Endodermal cell (in vitro differentiated cells): ENCODE data around the gene IL21. TPM values are rescaled to one million over a fixed set of nuclear protein-coding genes. Genes with fewer than 3 reads are reported as not detected.

Experiments used
- DNase-seq: peaks from one replicate; pipeline ENCODE4 v3.0.0-alpha.2; 2017
- H3K27ac ChIP-seq: 2 replicates; pipeline ENCODE4 v1.5.1; 2013; ENCODE audit warnings: mild to moderate bottlenecking, low read depth, low read length, moderate library complexity
- H3K27me3 ChIP-seq: 2 replicates; pipeline ENCODE4 v1.6.1; 2013; ENCODE audit warnings: mild to moderate bottlenecking, low read length, moderate library complexity; ENCODE audit not compliant: insufficient read depth, control insufficient read depth, poor library complexity, severe bottlenecking
- H3K36me3 ChIP-seq: 2 replicates; pipeline ENCODE4 v1.7.0; 2013; ENCODE audit warnings: mild to moderate bottlenecking, low read length, moderate library complexity; ENCODE audit not compliant: control insufficient read depth, insufficient read depth
- H3K4me1 ChIP-seq: one replicate; pipeline ENCODE4 v1.7.0; 2013; ENCODE audit warnings: low read length; ENCODE audit not compliant: control insufficient read depth, insufficient read depth
- H3K4me3 ChIP-seq: 2 replicates; pipeline ENCODE4 v1.5.1; 2013; ENCODE audit warnings: mild to moderate bottlenecking, low read length, moderate library complexity
- H3K9ac ChIP-seq: 2 replicates; pipeline ENCODE4 v1.6.1; 2013; ENCODE audit warnings: mild to moderate bottlenecking, low read length, moderate library complexity; ENCODE audit not compliant: poor library complexity, severe bottlenecking; ENCODE audit errors: extremely low read depth
- H3K9me3 ChIP-seq: 2 replicates; pipeline ENCODE4 v1.6.1; 2013; ENCODE audit warnings: mild to moderate bottlenecking, low read length, moderate library complexity; ENCODE audit not compliant: control insufficient read depth
- H3K27ac Mint-ChIP-seq: 2 replicates; pipeline ENCODE4 v1.8.0; 2020; ENCODE audit warnings: mixed read lengths
- H3K27me3 Mint-ChIP-seq: 2 replicates; pipeline ENCODE4 v1.8.0; 2021; ENCODE audit warnings: mild to moderate bottlenecking, mixed read lengths; ENCODE audit not compliant: insufficient read depth
- H3K36me3 Mint-ChIP-seq: 2 replicates; pipeline ENCODE4 v1.8.0; 2020; ENCODE audit warnings: low read depth, mixed read lengths
- H3K4me1 Mint-ChIP-seq: 2 replicates; pipeline ENCODE4 v1.8.0; 2020; ENCODE audit warnings: mixed read lengths
- H3K4me3 Mint-ChIP-seq: 2 replicates; pipeline ENCODE4 v1.8.0; 2020; ENCODE audit warnings: mild to moderate bottlenecking, moderate library complexity, mixed read lengths
- H3K9me3 Mint-ChIP-seq: 2 replicates; pipeline ENCODE4 v1.8.0; 2020; ENCODE audit warnings: mild to moderate bottlenecking, mixed read lengths
- CTCF ChIP-seq: fragments of 200-600 bp; sonication (generic); conservative IDR thresholded peaks from 2 replicates; pipeline ENCODE4 v1.5.0; 2021; ENCODE audit warnings: antibody characterized with exemption, mild to moderate bottlenecking
- WGBS, 2 experiments: methylation state at CpG; one replicate each; pipeline versions ENCODE4 v1.1.5 to v1.1.7; 2013; ENCODE audit warnings: missing lambda C conversion rate in 2 of 2, mixed read lengths in 1 of 2; ENCODE audit not compliant: insufficient coverage in 1 of 2, insufficient read length in 1 of 2; 5-methylcytosine and 5-hydroxymethylcytosine counted together
- total RNA-seq, 2 donors: library from RNA; stranded (reverse); fragmentation: NEBNext Ultra II Directional in 1 of 2; extraction: Animal tissue kit (Norgen Biotek cat#: 25700) in 1 of 2; gene quantifications; 2 replicates in 1 of 2; 3 replicates in 1 of 2; pipeline ENCODE4 v1.2.1, GENCODE V29; 2021

IL21 gene
- total RNA-seq, 2 donors from 2014 or later = not detected

DNA sequence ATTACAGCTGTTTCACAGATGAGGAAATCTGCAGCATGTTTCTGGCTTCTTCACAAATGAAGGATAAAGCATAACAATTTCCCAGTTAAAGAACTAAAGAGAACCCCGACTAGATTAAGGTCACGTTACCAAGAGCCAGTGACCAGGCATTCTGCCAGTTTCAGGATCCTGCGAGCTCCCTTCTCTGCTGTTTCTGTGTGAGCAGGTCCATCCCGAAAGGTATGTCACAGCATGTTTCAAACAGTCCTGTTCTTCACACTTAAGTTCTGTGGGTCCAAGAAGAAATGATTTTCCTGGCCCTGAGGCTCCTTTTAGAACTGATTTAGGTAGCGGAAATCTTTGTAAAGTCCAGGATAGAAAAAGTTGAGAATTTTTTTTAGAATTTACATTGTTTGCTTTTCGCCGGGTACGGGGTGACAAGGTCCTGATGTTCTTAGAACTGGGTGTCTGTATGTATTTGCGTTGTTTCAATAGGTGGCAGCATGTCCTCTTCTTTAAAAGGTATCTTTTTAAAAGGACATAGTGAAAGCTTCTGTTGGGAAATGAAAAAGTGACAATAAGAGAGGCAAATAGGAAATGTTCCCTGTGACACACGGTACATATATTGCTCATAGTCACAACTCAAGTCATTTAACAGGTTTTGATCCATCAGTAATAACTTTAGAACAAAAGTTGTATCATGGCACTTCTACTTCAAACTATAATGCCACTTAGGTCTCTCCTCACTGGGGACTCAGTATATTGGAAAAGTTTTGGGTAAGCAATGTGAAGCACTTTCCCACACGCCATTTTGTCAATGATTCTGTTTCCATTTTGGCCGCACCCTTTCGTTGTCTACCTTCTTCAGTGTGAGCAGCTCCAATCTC, 18.4 kb downstream of the IL21 start:
- Histone ChIP-seq H3K9me3 (no peaks in the 10 kb centered on the region), H3K27ac (no peak overlapping the region), H3K27me3 (no peaks in the 10 kb centered on the region), H3K36me3 (no peaks in the 10 kb centered on the region), H3K9ac (no peak overlapping the region), H3K4me1 (no peaks in the 10 kb centered on the region), H3K4me3 (no peak overlapping the region)
- Mint-ChIP-seq H3K4me3 (no peak overlapping the region), H3K4me1 (no peaks in the 10 kb centered on the region), H3K27me3 (no peaks in the 10 kb centered on the region), H3K27ac (no peak overlapping the region), H3K36me3 (no peaks in the 10 kb centered on the region), H3K9me3 (no peaks in the 10 kb centered on the region)
- 68 to 73% methylated on average over 12 to 13 of the region's 13 CpGs for WGBS, 2 experiments
- peak; percentile 70 for TF ChIP-seq CTCF
- peak; percentile 54 for DNase-seq

GRCh38 chr4:122591196-122591595, 29.7 kb downstream of the IL21 start:
- no peaks in the 10 kb centered on the region for H3K4me1 Mint-ChIP-seq
- no peaks in the 10 kb centered on the region for H3K9me3 ChIP-seq
- no peak overlapping the region for H3K27ac ChIP-seq
- DNase-seq = no peak
- H3K36me3 ChIP-seq = no peaks in the 10 kb centered on the region
- H3K4me1 ChIP-seq = no peaks in the 10 kb centered on the region
- TF ChIP-seq CTCF = no peak
- no peaks in the 10 kb centered on the region for H3K36me3 Mint-ChIP-seq
- H3K4me3 Mint-ChIP-seq = no peak overlapping the region
- no peaks in the 10 kb centered on the region for H3K9me3 Mint-ChIP-seq
- no peak overlapping the region for H3K27ac Mint-ChIP-seq
- 84 to 90% methylated on average over 2 of the region's 2 CpGs for WGBS, 2 experiments
- no peak overlapping the region for H3K9ac ChIP-seq
- no peaks in the 10 kb centered on the region for H3K27me3 Mint-ChIP-seq
- H3K4me3 ChIP-seq = no peak overlapping the region
- no peaks in the 10 kb centered on the region for H3K27me3 ChIP-seq

GRCh38 chr4:122588453-122589238, 32.2 kb downstream of the IL21 start:
- Histone ChIP-seq H3K36me3 (no peaks in the 10 kb centered on the region), H3K9me3 (no peaks in the 10 kb centered on the region), H3K4me3 (no peak overlapping the region), H3K9ac (no peak overlapping the region), H3K27me3 (no peaks in the 10 kb centered on the region), H3K4me1 (no peaks in the 10 kb centered on the region), H3K27ac (no peak overlapping the region)
- H3K4me1 Mint-ChIP-seq = no peaks in the 10 kb centered on the region
- no peaks in the 10 kb centered on the region for H3K27me3 Mint-ChIP-seq
- no peak overlapping the region for H3K4me3 Mint-ChIP-seq
- no peak for TF ChIP-seq CTCF
- DNase-seq = no peak
- no peaks in the 10 kb centered on the region for H3K36me3 Mint-ChIP-seq
- H3K9me3 Mint-ChIP-seq = no peaks in the 10 kb centered on the region
- no peak overlapping the region for H3K27ac Mint-ChIP-seq
- 89 to 92% methylated on average over 3 to 4 of the region's 4 CpGs for WGBS, 2 experiments
